Ramos (cell line): ENCODE results near the gene EMC8.
"Not testable (repeated sequence)": the region's sequence is repeated elsewhere in the genome, so short reads cannot be mapped to it uniquely, and the experiment has no call there.

Source experiments
- in situ Hi-C: fragments of 300-500 bp; cut with MboI; formaldehyde crosslinking; loops from one replicate; pipeline ENCODE4 v1.14.3; 2022; ENCODE audit warnings: low sequenced_read_pairs; ENCODE audit not compliant: unreplicated experiment

Gene EMC8

DNA sequence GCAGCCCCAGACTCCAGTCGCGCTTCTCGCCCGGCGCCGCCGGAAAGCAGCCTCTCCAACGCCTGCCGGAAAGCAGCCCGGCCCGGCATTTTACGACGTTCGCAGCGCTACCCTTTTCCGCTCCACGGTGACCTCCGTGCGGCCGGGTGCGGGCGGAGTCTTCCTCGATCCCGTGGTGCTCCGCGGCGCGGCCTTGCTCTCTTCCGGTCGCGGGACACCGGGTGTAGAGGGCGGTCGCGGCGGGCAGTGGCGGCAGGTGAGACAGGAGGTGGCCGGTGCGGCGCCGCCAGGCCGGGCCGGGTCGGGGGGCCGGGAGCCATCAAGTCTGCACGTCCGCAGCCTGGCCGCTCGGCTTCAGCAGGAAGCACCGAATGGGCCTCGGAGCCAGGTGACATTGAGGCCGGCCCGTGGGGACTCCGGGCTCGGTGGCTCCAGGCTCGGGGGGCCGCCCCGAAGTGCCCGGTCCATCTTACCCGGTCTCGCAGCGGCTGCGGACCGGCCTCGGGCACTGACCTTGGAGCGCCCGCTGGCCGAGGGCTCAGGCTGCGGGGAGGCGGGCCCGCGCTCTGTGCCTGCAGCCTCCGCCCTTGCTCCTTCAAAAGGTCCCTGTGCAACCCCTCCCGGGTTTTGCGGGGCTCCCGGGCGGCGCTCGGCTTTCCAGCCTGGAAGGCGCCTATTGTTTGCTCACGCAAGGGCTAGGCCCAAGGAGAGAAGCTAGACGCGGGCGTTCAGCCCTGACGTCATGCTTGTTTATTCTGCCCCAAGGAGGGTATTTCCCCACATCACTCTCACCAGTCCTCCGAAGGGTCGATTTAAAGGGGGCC is at the start of gene EMC8, which contains the start of gene COX4I1:
EMC8 (minus strand) TSS at position 48 of the 824 bp plus-strand sequence. CDS start 249 bp downstream, outside the sequence.
COX4I1 (plus strand) TSS at position 199 of the 824 bp plus-strand sequence. CDS start 1,511 bp downstream, outside the sequence.
- in situ Hi-C loops, result loop anchor here (25.0 kb wide), 1 partner anchor 538 kb away; no protein-coding TSS in a partner anchor

DNA sequence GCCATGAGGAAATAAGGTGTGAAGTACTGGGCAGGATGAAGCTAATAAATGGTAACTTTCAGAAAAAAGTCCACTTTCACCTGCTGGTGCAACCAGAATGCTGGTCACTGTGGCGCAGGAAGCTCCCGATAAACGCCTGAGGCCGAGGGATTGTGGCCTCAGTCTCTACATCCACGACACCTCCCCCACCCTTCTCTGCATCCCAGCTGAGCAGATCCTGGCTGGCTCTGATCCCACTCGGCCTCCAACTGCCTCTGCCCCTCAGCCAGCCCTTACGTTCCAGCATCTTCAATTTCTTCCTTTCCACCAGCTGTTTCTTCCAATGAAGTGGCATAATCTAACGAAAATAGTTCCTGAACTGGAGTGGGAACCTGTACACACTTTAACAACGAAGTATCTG is 49.6 kb upstream of the EMC8 start:
- in situ Hi-C loops, result no loop called here

GRCh38 chr16:85847681-85848601 is 48.6 kb upstream of the EMC8 start:
- in situ Hi-C loops, result no loop called here

GRCh38 chr16:85847036-85847435 is 47.7 kb upstream of the EMC8 start:
- in situ Hi-C loops, result no loop called here

DNA sequence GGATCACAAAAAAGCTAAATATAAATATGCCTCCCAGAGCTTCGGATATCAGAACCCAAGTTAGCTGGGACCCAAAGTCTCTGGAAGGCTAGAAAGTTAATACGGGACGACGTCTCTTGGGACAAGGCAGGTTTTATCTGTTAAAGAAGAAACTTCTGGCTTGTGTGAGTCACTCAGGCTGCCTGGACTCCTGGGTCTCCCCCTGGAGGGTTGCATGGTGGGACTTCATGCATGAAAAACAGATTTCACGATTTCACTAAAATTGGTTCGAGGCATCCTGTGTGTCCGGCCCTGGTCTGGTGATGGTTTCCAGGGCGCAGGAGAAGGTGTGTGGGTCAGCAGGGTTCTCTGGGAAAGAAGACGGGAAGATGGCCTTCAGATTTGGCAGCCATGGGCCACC is 47.1 kb upstream of the EMC8 start:
- in situ Hi-C loops, result no loop called here

DNA sequence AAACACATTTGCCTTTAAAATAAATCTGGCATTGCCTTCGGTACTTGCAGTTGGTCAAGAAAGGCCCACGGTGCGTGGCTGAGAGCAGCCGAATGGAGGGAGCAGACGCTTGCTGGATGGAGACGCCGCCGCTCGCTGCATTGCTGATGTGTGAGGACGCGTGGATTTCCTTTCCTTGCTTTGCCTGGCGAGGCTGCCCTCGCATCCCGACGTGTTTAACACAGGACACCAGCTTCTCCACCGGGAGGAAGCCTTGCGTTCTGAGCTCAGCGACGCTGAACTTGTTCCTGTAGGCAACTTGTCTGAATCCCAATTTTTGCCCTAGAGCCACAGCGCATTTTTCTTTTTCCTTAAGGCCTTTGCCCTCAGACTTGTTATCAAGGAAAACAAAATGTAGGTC is 45.9 kb upstream of the EMC8 start:
- in situ Hi-C loops, result no loop called here

GRCh38 chr16:85844786-85845185 is 45.4 kb upstream of the EMC8 start:
- in situ Hi-C loops, result loop anchor here (5.0 kb wide), 1 partner anchor 48 kb away; no protein-coding TSS in a partner anchor

DNA sequence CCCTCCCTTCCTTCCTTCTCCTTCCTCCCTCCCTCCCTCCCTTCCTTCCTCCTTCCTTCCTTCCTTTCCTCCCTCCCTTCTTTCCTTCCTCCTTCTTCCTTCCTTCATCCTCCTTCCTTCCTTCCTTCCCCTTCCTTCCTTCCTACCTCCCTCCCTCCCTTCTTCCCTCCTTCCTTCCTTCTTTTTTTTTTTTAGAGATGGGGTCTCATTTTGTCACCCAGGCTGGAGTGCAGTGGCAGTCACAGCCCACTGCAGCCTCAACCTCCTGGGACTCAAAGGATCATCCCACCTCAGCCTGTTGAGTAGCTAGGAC is 44.8 kb upstream of the EMC8 start:
- in situ Hi-C loops, result loop anchor here (5.0 kb wide), 1 partner anchor 48 kb away; no protein-coding TSS in a partner anchor

DNA sequence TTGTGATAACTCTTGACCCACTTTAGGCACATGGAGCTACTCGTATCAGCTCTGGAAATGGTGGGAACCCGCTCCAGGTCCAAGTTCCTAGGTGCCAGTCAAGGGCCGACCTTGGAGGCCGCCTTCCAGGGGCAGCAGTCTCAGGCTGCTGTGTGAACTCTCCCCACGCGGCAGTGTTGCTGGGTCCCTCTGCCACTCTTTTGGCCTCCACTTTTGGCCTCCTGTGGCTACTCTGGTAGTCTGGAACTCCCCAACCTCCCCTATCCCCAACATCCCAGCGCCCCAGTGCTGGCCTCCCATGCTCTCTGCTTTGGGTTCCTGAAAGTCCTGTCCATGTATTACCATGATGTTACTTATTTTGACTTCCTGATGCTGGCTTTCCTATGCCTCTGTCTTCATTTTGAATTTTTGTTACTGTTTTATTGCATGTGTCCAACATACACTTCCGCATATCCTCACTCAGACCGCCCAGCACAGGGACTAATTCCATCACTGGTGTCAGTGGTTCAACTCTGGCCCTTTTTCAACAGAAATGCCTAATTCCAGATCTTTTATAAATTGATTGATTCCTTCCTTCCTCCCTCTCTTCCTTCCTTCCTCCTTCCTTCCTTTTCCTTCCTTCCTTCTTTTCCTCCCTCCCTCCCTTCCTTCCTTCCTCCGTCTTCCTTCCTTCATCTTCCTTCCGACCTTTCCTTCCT is 44.3 kb upstream of the EMC8 start:
- in situ Hi-C loops, result loop anchor here (5.0 kb wide), 1 partner anchor 49 kb away; no protein-coding TSS in a partner anchor

- in situ Hi-C loops, result loop anchor here (5.0 kb wide), 1 partner anchor 49 kb away; no protein-coding TSS in a partner anchor
Measured at GRCh38 chr16:85842848-85843247, 43.5 kb upstream of the EMC8 start.

DNA sequence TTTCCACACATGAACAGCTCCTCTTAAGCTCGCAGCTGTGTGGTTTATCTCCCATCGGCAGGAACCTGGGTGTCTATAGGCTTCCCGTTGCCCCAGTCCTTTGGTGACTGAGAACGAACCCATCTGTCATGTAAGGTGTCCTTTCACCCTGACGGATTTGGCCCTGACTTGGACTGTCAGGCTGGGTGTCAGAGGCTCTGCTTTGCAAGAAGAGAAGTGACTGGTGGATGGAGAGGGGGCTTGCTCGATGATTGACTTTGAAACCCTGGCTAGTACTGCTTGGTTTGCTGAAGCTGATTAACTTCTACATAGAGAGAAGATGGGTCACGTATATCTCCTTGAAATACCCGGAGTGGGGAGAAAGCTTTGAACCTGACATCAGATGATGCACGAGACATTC is 43.1 kb upstream of the EMC8 start:
- in situ Hi-C loops, result loop anchor here (5.0 kb wide), 1 partner anchor 50 kb away; no protein-coding TSS in a partner anchor

GRCh38 chr16:85840801-85841200 is 41.5 kb upstream of the EMC8 start:
- in situ Hi-C loops, result loop anchor here (5.0 kb wide), 1 partner anchor 52 kb away; no protein-coding TSS in a partner anchor

GRCh38 chr16:85840395-85840794 is 41.1 kb upstream of the EMC8 start:
- in situ Hi-C loops, result loop anchor here (5.0 kb wide), 1 partner anchor 52 kb away; no protein-coding TSS in a partner anchor

GRCh38 chr16:85839681-85840240 is 40.4 kb upstream of the EMC8 start:
- in situ Hi-C loops, result loop anchor here (5.0 kb wide), 1 partner anchor 53 kb away; no protein-coding TSS in a partner anchor

GRCh38 chr16:85838876-85839585 is 39.7 kb upstream of the EMC8 start:
- in situ Hi-C loops, result no loop called here

GRCh38 chr16:85838381-85838780 is 39.0 kb upstream of the EMC8 start:
- in situ Hi-C loops, result no loop called here

GRCh38 chr16:85837654-85838053 is 38.3 kb upstream of the EMC8 start:
- in situ Hi-C loops, result not testable (repeated sequence)

DNA sequence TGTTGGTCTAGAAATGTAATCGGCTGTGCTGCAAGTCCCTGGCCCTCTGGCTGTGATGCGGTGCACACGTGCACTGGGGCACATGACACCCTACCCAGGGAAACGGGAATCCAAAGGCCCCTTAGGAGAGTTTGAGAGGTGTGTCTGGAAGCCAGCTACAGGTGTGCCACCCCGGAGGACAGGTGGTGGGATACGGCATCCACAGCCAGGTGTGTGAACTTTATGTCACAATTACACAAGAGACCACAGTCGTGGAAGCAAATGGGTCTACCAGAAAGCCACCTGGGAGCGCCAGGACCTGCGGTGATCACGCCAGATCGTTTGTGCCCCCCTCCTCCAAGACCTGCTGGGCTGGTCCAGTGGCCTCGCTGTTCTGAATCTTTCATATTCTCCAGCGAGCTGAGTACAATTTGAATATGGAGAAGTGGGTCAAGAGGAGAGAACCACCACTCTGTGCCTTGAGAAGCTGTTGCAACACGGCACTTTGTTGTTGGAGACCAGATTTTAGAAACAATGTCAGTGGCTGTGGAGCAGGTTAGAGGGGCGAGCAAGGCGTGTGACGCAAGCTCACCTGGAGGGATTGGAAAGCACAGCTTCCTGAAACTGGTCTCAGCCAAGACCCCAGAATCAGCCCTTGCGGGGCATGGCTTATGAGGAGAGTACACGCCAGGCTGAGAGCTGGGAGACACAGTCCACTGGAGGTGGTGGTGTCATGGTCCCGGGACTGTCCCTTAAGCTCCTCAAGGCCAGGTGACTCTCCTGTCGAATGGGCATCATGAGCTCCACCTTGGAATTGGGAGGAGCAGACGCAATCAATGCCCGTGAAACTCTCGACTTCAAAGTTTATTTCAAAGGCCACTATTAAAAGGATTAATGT is 37.6 kb upstream of the EMC8 start:
- in situ Hi-C loops, result no loop called here
